ENCODE results near the gene PRG2.

DNA sequence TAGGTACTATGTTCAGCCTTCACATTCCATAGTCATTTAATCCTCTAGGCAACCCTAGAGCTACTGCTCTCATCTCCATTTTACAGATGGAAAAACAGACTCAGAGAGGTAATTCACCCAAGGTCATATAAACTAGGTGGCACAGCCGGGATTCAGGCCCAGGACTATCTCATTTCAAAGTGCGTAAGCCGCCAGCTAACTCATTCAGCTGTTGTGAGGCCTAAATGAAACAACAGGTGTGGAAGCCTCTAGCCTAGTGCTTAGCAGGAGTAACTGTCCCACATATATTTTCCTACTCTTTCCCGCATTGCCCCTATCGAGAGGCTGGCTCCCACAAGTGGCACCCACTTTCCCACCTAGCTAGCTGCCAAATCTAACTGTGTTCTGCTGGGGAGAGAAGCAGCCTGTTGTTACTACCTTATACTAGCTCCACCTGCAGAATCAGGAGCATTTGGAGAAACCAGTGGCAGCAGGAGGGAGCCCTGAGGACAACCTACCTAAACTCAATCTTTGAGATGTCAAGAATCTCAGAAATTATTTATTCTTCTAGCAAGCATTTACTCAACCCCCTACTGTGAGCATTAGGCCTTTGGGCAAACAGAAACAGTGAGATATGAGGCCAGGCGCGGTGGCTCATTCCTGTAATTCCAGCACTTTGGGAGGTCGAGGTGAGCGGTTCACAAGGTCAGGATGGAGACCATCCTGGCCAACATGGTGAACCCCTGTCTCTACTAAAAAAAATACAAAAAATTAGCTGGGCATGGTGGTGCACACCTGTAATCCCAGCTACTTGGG lies 30.4 kb downstream of the PRG2 start:
- TF ChIP-seq, protein P1, sequence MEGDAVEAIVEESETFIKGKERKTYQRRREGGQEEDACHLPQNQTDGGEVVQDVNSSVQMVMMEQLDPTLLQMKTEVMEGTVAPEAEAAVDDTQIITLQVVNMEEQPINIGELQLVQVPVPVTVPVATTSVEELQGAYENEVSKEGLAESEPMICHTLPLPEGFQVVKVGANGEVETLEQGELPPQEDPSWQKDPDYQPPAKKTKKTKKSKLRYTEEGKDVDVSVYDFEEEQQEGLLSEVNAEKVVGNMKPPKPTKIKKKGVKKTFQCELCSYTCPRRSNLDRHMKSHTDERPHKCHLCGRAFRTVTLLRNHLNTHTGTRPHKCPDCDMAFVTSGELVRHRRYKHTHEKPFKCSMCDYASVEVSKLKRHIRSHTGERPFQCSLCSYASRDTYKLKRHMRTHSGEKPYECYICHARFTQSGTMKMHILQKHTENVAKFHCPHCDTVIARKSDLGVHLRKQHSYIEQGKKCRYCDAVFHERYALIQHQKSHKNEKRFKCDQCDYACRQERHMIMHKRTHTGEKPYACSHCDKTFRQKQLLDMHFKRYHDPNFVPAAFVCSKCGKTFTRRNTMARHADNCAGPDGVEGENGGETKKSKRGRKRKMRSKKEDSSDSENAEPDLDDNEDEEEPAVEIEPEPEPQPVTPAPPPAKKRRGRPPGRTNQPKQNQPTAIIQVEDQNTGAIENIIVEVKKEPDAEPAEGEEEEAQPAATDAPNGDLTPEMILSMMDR (IDR thresholded peaks at IDR 0.05): no peak
- TF ChIP-seq POLR2A (IDR thresholded peaks at IDR 0.05): no peak
